ENCODE data around the gene MMRN2. TPM values are rescaled to one million over a fixed set of nuclear protein-coding genes. Genes with fewer than 3 reads are reported as not detected.
"Not testable (repeated sequence)": the region's sequence is repeated elsewhere in the genome, so short reads cannot be mapped to it uniquely, and the experiment has no call there.

MMRN2 gene
- polyA plus RNA-seq, 1 donor: 7.2 TPM

DNA sequence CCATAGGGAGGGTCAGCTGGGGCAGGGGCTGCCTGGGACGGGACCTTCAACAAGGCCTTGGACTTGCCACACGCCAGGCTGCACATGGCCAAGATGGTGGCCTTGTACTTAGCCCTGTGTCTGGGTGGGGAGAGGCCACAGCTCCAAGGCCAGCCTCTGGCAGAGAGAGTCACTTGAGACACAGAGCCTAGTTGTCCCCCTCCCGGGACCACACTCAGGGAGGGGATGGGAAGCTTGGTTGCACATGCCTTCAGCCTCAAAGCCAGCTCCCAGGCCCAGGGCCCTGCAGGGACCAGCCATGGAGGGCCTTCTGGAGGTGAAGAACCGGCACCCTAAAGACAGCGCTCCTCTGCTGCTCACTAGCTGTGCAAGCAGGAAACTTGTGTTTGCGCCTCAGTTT is 16.7 kb downstream of the MMRN2 start:
- no CpG with 5 or more reads among the region's 6 CpGs for WGBS (ENCODE audit: insufficient coverage, low lambda C conversion rate)
- Histone ChIP-seq H3K9me3 (ENCODE audit: control insufficient read depth, low read depth, low read length) (peaks cover 11% of the 10 kb centered on the region), H3K27me3 (ENCODE audit: control insufficient read depth, insufficient read depth, low read length) (peaks cover 16% of the 10 kb centered on the region), H3K27ac (ENCODE audit: low read length) (no peak overlapping the region), H3K4me3 (ENCODE audit: low read length) (no peak overlapping the region), H3K36me3 (ENCODE audit: control insufficient read depth, insufficient read depth, low read length) (no peaks in the 10 kb centered on the region), H3K4me1 (ENCODE audit: control insufficient read depth, insufficient read depth, low read length) (peaks cover 3% of the 10 kb centered on the region)
- no peak for DNase-seq

DNA sequence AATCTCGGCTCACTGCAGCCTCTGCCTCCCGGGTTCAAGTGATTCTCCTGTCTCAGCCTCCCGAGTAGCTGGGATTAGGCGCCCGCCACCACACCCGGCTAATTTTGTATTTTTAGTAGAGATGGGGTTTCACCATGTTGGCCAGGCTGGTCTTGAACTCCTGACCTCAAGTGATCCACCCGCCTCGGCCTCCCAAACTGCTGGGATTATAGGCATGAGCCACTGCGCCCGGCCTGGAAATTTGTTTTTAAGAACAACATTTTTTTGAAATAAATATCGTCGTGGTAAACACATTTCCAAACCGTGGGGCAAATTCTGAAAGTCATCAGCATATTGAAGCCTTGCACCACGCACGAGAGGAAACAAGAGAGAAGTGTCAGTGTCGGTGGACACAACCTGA is 17.3 kb downstream of the MMRN2 start:
- not testable (repeated sequence) for H3K4me1 ChIP-seq (ENCODE audit: control insufficient read depth, insufficient read depth, low read length); DNase-seq; H3K4me3 ChIP-seq (ENCODE audit: low read length); H3K36me3 ChIP-seq (ENCODE audit: control insufficient read depth, insufficient read depth, low read length); H3K27ac ChIP-seq (ENCODE audit: low read length)
- peaks cover 16% of the 10 kb centered on the region for H3K27me3 ChIP-seq (ENCODE audit: control insufficient read depth, insufficient read depth, low read length)
- WGBS (ENCODE audit: insufficient coverage, low lambda C conversion rate): no CpG with 5 or more reads among the region's 16 CpGs
- peaks cover 11% of the 10 kb centered on the region for H3K9me3 ChIP-seq (ENCODE audit: control insufficient read depth, low read depth, low read length)

DNA sequence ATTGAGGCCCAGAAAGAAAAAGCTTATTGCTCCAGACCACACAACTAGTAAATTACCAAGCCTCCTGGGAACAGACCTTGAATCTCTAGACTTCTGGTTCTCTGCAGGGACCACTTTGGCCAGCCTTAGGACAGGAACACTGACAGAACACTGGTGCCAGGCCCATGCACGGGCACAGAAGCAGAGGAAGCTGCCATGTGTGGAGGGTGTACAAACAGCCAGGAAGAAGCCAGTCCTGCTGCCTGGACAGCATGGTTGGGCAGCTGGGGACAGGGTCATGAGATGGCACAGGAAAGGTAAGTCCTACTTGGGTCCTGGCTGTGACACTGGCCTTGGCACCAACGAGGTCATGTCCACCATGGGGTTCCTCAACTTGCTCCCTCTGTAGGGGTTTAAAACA is 19.2 kb downstream of the MMRN2 start:
- no peak overlapping the region for H3K27ac ChIP-seq (ENCODE audit: low read length)
- no CpG with 5 or more reads among the region's 2 CpGs for WGBS (ENCODE audit: insufficient coverage, low lambda C conversion rate)
- peaks cover 3% of the 10 kb centered on the region for H3K4me1 ChIP-seq (ENCODE audit: control insufficient read depth, insufficient read depth, low read length)
- peaks cover 8% of the 10 kb centered on the region for H3K9me3 ChIP-seq (ENCODE audit: control insufficient read depth, low read depth, low read length)
- no peaks in the 10 kb centered on the region for H3K36me3 ChIP-seq (ENCODE audit: control insufficient read depth, insufficient read depth, low read length)
- no peak for DNase-seq
- no peak overlapping the region for H3K4me3 ChIP-seq (ENCODE audit: low read length)
- peaks cover 10% of the 10 kb centered on the region for H3K27me3 ChIP-seq (ENCODE audit: control insufficient read depth, insufficient read depth, low read length)

DNA sequence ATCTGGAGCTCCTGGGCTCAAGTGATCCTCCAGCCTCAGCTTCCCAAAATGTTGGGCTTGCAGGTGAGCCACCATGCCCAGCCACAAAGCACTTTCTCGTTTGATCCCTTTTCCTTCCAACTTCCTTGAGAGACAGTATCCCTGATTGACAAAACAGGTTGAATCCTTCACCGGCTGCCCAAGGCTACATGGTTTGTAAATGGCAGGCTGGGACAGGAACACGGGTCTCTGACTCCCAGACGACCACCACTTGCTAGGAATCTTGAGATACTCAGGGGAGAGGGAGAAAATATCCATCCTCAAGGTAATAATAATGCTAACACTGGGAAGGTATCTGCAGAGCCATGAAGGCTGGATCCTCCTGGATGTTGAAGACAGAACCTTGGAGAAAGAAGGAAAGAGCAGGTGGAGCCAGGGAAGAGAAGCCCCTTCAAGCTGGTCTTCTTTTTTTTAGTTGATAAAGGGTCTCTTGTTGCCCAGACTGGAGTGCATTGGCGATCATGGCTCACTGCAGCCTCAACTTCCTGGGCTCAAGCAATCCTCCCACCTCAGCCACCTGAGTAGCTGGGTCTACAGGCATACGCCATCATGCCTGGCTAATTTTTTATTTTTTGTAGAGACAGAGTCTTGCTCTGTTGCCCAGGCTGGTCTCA is 19.8 kb downstream of the MMRN2 start:
- no peak overlapping the region for H3K27ac ChIP-seq (ENCODE audit: low read length)
- no CpG with 5 or more reads among the region's 6 CpGs for WGBS (ENCODE audit: insufficient coverage, low lambda C conversion rate)
- DNase-seq: no peak

DNA sequence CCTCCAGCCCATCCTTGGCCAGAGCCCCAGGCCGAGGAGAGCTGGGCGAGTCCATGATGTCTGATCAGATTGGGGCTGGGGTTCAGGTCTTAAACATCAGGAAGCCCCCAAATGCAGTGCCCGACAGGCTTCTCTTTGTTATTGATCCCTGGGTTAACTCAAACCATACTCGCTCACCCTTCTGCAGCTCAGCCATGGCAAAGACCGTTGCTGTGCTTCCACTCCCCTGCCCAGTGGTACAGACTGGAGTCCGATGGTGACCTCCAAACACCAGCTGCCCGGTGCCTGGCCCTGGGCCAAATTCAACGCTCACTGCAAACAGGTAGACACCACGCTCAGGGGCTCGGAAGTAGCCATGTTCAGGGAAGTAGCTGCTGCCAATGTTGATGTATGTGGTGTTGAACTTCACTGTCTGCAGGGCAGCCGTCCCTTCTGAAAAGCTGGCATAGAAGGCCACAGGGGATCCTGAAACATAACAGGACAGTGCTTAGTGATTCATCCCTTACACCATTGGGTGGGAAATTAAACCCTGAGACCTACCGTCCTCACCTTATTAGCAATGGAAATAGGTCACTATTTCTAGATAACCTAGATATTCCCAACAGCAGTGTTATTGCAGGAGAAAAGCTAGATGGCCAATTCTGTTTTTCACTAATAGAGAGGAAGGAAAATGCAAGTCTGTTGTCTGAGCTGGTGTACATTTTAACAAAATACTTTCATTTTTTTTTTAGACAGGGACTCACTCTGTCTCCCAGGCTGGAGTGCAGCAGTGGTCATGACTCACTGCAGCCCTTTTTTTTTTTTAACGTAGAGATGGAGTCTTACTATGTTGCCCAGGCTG is 20.5 kb downstream of the MMRN2 start:
- Histone ChIP-seq H3K9me3 (ENCODE audit: control insufficient read depth, low read depth, low read length) (no peaks in the 10 kb centered on the region), H3K27me3 (ENCODE audit: control insufficient read depth, insufficient read depth, low read length) (peaks cover 1% of the 10 kb centered on the region), H3K27ac (ENCODE audit: low read length) (no peak overlapping the region), H3K4me1 (ENCODE audit: control insufficient read depth, insufficient read depth, low read length) (no peaks in the 10 kb centered on the region), H3K36me3 (ENCODE audit: control insufficient read depth, insufficient read depth, low read length) (no peaks in the 10 kb centered on the region), H3K4me3 (ENCODE audit: low read length) (no peak overlapping the region)
- DNase-seq: no peak
- 60% methylated on average over 1 of the region's 13 CpGs for WGBS (ENCODE audit: insufficient coverage, low lambda C conversion rate)

More for the DNA sequence above, 19.8 kb downstream of the MMRN2 start:
- Histone ChIP-seq H3K9me3 (ENCODE audit: control insufficient read depth, low read depth, low read length) (peaks cover 5% of the 10 kb centered on the region), H3K27me3 (ENCODE audit: control insufficient read depth, insufficient read depth, low read length) (peaks cover 7% of the 10 kb centered on the region), H3K4me1 (ENCODE audit: control insufficient read depth, insufficient read depth, low read length) (peaks cover 3% of the 10 kb centered on the region), H3K4me3 (ENCODE audit: low read length) (no peak overlapping the region), H3K36me3 (ENCODE audit: control insufficient read depth, insufficient read depth, low read length) (no peaks in the 10 kb centered on the region)

DNA sequence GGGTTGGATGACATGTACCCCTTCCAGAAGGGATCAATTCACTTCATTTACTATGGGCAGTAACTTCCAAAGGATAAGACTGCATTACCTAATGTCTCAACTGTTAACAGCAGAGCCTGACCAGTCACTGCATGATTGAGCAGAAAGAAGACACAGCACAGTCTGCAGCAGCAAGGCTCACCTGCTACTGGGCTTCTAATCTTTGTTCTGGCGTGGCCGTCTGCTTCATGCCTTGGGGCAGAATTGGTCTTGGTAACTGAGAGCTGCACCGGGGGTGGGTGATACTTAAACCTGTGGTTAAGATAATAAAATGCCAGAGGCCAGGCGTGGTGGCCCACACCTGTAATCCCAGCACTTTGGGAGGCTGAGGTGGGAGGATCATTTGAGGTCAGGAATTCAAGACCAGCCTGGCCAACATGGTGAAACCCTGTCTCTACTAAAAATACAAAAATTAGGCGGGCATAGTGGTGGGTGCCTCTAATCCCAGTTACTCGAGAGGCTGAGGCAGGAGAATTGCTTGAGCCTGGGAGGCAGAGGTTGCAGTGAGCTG is 23.2 kb downstream of the MMRN2 start:
- not testable (repeated sequence) for H3K4me1 ChIP-seq (ENCODE audit: control insufficient read depth, insufficient read depth, low read length); DNase-seq; H3K27me3 ChIP-seq (ENCODE audit: control insufficient read depth, insufficient read depth, low read length); H3K27ac ChIP-seq (ENCODE audit: low read length); H3K4me3 ChIP-seq (ENCODE audit: low read length); H3K9me3 ChIP-seq (ENCODE audit: control insufficient read depth, low read depth, low read length)
- WGBS (ENCODE audit: insufficient coverage, low lambda C conversion rate): no CpG with 5 or more reads among the region's 6 CpGs
- peaks cover 16% of the 10 kb centered on the region for H3K36me3 ChIP-seq (ENCODE audit: control insufficient read depth, insufficient read depth, low read length)

DNA sequence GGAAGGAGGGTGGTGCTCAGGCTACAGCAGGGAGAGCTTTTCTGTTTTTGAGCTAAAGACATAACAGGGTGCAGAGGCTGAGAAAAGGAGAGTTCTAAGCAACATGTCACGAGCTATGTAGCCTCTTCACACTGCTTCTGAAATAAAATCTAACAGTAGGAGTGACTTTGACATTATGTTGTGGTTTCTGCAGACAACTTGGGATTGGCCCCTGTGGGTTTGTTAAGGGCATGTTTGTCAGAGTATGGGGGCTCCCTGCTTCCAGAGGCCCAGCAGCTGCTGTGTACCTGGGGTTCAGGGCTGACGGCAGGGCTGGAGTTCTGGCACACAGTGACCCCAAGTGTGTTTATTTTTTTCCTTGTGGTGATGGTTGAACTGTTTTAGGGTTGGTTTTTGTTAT is 24.7 kb downstream of the MMRN2 start:
- no peaks in the 10 kb centered on the region for H3K4me1 ChIP-seq (ENCODE audit: control insufficient read depth, insufficient read depth, low read length)
- DNase-seq: no peak
- no CpG with 5 or more reads among the region's 2 CpGs for WGBS (ENCODE audit: insufficient coverage, low lambda C conversion rate)
- H3K27me3 ChIP-seq (ENCODE audit: control insufficient read depth, insufficient read depth, low read length): no peaks in the 10 kb centered on the region
- peaks cover 19% of the 10 kb centered on the region for H3K36me3 ChIP-seq (ENCODE audit: control insufficient read depth, insufficient read depth, low read length)
- H3K4me3 ChIP-seq (ENCODE audit: low read length): no peak overlapping the region
- no peaks in the 10 kb centered on the region for H3K9me3 ChIP-seq (ENCODE audit: control insufficient read depth, low read depth, low read length)
- no peak overlapping the region for H3K27ac ChIP-seq (ENCODE audit: low read length)

DNA sequence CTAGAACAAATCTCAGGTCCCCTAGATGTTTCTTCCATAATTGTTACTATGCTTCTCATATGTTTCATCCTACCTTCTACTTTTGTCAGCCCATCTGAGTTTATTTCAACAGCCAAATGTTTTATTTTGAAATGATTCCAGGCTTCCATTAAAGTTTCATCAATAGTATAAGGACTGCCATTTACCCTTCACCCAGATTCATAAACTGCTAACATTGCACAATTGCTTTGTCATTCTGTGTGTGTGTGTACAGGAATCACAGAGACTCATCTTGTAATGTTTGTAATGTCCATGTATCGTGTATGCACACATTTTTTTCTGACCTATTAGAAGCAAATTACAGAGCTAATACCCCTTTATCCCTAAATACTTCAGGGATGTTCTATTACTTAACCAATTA is 25.5 kb downstream of the MMRN2 start:
- no CpG with 5 or more reads among the region's 1 CpG for WGBS (ENCODE audit: insufficient coverage, low lambda C conversion rate)
- no peaks in the 10 kb centered on the region for H3K9me3 ChIP-seq (ENCODE audit: control insufficient read depth, low read depth, low read length)
- no peak overlapping the region for H3K27ac ChIP-seq (ENCODE audit: low read length)
- DNase-seq: no peak
- no peak overlapping the region for H3K4me3 ChIP-seq (ENCODE audit: low read length)
- H3K27me3 ChIP-seq (ENCODE audit: control insufficient read depth, insufficient read depth, low read length): no peaks in the 10 kb centered on the region
- H3K4me1 ChIP-seq (ENCODE audit: control insufficient read depth, insufficient read depth, low read length): no peaks in the 10 kb centered on the region
- peaks cover 19% of the 10 kb centered on the region for H3K36me3 ChIP-seq (ENCODE audit: control insufficient read depth, insufficient read depth, low read length)

DNA sequence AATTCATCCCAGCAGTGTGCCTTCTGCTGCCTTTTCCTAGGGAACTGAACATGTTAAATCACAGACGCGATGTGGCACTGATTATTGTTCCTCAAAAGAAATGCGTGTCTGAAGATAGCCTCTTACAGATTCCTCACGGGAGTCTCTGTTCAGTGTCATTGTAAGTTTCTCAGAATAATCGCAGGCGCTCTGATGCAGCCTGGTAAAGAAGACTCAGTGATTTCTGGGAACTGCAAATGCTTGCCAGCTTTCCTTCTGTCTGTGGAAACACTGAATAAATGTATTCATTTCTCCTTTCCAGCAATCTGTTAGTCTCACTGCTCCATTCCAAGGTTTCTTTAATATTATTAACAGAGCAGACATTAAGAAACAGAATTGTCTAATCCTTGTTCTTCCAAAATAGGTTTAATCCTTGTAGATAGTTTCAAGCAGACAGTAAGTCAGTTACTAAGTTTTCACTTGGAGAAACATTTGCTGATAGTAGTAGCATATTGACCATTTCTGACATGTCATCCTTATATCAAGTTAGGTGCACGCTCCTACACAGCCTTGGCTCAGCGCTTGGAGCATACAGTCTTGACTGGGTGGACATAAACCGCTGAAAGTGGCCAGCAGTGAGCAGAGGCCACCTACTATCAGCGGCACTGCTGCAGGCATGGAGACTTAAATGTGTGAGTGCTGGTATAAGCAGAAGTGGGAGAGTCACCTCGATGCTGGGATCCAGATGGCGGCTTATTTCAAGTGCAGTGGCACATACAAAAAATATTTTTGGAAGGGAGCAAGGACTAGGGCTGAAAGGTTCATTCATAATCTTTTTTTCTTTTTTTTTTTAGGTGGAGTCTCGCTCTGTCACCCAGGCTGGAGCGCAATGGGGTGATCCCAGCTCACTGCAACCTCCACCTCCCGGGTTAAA is 27.7 kb downstream of the MMRN2 start:
- H3K27ac ChIP-seq (ENCODE audit: low read length): no peak overlapping the region
- no peaks in the 10 kb centered on the region for H3K27me3 ChIP-seq (ENCODE audit: control insufficient read depth, insufficient read depth, low read length)
- no peak overlapping the region for H3K4me3 ChIP-seq (ENCODE audit: low read length)
- no peak for DNase-seq
- H3K9me3 ChIP-seq (ENCODE audit: control insufficient read depth, low read depth, low read length): no peaks in the 10 kb centered on the region
- H3K36me3 ChIP-seq (ENCODE audit: control insufficient read depth, insufficient read depth, low read length): peaks cover 19% of the 10 kb centered on the region
- no peaks in the 10 kb centered on the region for H3K4me1 ChIP-seq (ENCODE audit: control insufficient read depth, insufficient read depth, low read length)
- WGBS (ENCODE audit: insufficient coverage, low lambda C conversion rate): 80% methylated on average over 2 of the region's 15 CpGs

DNA sequence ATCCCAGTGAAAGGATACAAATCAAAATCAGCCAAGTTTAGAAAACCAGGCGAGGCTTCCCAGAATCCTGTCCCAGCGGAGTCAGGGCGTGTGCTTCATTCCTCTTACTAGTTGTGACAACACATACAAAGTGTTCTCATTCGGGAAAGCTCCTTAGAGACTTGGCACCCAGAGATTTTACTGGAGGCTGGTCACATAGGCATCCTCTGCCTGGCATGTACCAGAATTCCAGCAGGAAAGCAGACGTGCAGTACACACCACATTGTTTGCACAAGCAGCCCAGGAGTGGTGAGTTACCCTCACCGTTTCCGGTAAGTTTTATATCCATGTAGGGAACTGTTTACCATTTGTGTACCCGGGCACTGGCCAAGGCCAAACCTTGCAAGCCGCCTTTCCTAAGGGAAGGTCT is 34.9 kb downstream of the MMRN2 start:
- WGBS (ENCODE audit: insufficient coverage, low lambda C conversion rate): no CpG with 5 or more reads among the region's 9 CpGs
- Histone ChIP-seq H3K36me3 (ENCODE audit: control insufficient read depth, insufficient read depth, low read length) (peaks cover 37% of the 10 kb centered on the region), H3K27me3 (ENCODE audit: control insufficient read depth, insufficient read depth, low read length) (no peaks in the 10 kb centered on the region), H3K27ac (ENCODE audit: low read length) (no peak overlapping the region), H3K4me3 (ENCODE audit: low read length) (no peak overlapping the region), H3K4me1 (ENCODE audit: control insufficient read depth, insufficient read depth, low read length) (no peaks in the 10 kb centered on the region), H3K9me3 (ENCODE audit: control insufficient read depth, low read depth, low read length) (no peaks in the 10 kb centered on the region)
- DNase-seq: no peak
